HG03565 (cell line): ENCODE results near the gene TMEM147.

Source experiments
- ATAC-seq: cut with Tn5 transposase; IDR thresholded peaks from one replicate; pipeline ENCODE4 v1.9.1; 2021; ENCODE audit warnings: mild to moderate bottlenecking, moderate library complexity; ENCODE audit not compliant: unreplicated experiment

The TMEM147 gene

GRCh38 chr19:35545001-35545854 lies at the start of gene TMEM147:
TSS of gene TMEM147 (plus strand) at chr19:35545626. CDS start at chr19:35545740, 114 bp downstream.
- ATAC-seq, result peak; percentile 75

GRCh38 chr19:35497406-35497805 lies 48.0 kb upstream of the TMEM147 start:
- ATAC-seq, result no peak

GRCh38 chr19:35498220-35498619 lies 47.2 kb upstream of the TMEM147 start:
- ATAC-seq, result no peak

GRCh38 chr19:35498984-35499527 lies 46.4 kb upstream of the TMEM147 start:
- ATAC-seq, result no peak

GRCh38 chr19:35500611-35501010 lies 44.8 kb upstream of the TMEM147 start:
- ATAC-seq, result no peak

GRCh38 chr19:35501684-35502083 lies 43.7 kb upstream of the TMEM147 start:
- no peak for ATAC-seq

- no peak for ATAC-seq
Observed at GRCh38 chr19:35502751-35503150, 42.7 kb upstream of the TMEM147 start.

- no peak for ATAC-seq
Observed at GRCh38 chr19:35506011-35506410, 39.4 kb upstream of the TMEM147 start.

- ATAC-seq, result no peak
Observed at GRCh38 chr19:35507561-35507960, 37.9 kb upstream of the TMEM147 start.

GRCh38 chr19:35508129-35508528 lies 37.3 kb upstream of the TMEM147 start:
- ATAC-seq, result no peak

GRCh38 chr19:35509018-35509652 lies 36.3 kb upstream of the TMEM147 start:
- ATAC-seq, result no peak

- ATAC-seq, result peak; percentile 64
Observed at GRCh38 chr19:35509861-35510625, 35.4 kb upstream of the TMEM147 start.

GRCh38 chr19:35510626-35510964 lies 34.8 kb upstream of the TMEM147 start:
- ATAC-seq, result no peak

GRCh38 chr19:35511337-35511736 lies 34.1 kb upstream of the TMEM147 start:
- ATAC-seq, result no peak

GRCh38 chr19:35512831-35513627 lies 32.4 kb upstream of the TMEM147 start:
- ATAC-seq, result no peak

- ATAC-seq, result no peak
Observed at GRCh38 chr19:35513628-35514281, 31.7 kb upstream of the TMEM147 start, which contains the start of gene DMKN. TSS of gene DMKN (minus strand) at chr19:35513649. CDS start at chr19:35513475, 174 bp downstream.

GRCh38 chr19:35514282-35514809 lies 31.1 kb upstream of the TMEM147 start:
- ATAC-seq, result no peak

- ATAC-seq, result no peak
Observed at GRCh38 chr19:35516310-35516709, 29.1 kb upstream of the TMEM147 start.

GRCh38 chr19:35517342-35517741 lies 28.1 kb upstream of the TMEM147 start:
- ATAC-seq, result no peak

- ATAC-seq, result no peak
Observed at GRCh38 chr19:35518313-35518712, 27.1 kb upstream of the TMEM147 start.
